SH-SY5Y (cell line): Measurements from ENCODE around the gene SCARB1.

Source experiments
- GATA2 ChIP-seq: IDR thresholded peaks from 2 replicates; pipeline ENCODE4 v1.6.1; 2011; ENCODE audit warnings: mild to moderate bottlenecking, low read depth, low read length
- GATA3 ChIP-seq: IDR thresholded peaks from 2 replicates; pipeline ENCODE4 v1.6.1; 2011; ENCODE audit warnings: low read depth, mild to moderate bottlenecking, low read length, moderate library complexity

SCARB1 gene

GRCh38 chr12:124795081-124795948 lies 68.3 kb downstream of the SCARB1 start:
- TF ChIP-seq GATA2 (no peak), GATA3 (no peak)

- TF ChIP-seq GATA3 (no peak), GATA2 (no peak)
These were observed 70.7 kb downstream of the SCARB1 start for GRCh38 chr12:124792961-124793441.

GRCh38 chr12:124792156-124792555 lies 71.5 kb downstream of the SCARB1 start:
- no peak for TF ChIP-seq GATA3
- TF ChIP-seq GATA2 = no peak

DNA sequence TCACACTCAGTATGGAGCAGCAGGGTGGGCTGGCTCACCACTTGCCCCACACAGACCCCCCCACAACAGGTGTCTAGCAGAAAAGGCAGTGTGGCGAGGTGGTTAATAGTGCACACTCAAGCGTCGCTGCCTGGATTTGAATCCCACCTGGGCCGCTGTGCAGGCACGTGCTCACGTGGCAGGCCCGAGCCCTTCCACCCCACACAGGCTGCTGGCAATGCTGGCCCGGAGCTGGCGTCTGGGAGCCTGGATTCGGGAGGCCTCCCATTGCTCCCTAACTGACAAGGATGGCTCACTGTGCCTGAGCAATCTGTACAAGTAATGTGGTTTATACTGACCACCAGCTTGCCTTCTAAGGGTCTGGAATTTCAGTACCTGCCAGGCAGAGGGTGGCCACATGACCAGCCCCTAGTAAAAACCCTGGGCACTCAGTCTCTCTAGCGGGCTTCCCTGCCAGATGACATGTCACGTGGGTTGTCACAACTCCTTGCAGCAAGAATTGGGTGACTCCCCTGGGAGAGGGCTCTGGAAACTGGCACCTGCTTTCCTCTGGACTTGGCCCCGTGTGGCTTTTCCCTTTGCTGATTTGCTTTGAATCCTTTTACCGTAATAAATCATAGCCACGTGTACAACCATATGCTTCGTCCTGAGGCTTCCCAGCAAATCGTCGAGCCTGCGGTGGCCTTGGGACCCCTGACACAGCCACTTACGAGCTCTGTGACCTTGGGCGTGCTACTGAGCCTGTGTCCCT lies 72.8 kb downstream of the SCARB1 start:
- no peak for TF ChIP-seq GATA3
- TF ChIP-seq GATA2 = no peak

GRCh38 chr12:124788936-124789555 lies 74.6 kb downstream of the SCARB1 start:
- TF ChIP-seq GATA2 (no peak), GATA3 (no peak)

DNA sequence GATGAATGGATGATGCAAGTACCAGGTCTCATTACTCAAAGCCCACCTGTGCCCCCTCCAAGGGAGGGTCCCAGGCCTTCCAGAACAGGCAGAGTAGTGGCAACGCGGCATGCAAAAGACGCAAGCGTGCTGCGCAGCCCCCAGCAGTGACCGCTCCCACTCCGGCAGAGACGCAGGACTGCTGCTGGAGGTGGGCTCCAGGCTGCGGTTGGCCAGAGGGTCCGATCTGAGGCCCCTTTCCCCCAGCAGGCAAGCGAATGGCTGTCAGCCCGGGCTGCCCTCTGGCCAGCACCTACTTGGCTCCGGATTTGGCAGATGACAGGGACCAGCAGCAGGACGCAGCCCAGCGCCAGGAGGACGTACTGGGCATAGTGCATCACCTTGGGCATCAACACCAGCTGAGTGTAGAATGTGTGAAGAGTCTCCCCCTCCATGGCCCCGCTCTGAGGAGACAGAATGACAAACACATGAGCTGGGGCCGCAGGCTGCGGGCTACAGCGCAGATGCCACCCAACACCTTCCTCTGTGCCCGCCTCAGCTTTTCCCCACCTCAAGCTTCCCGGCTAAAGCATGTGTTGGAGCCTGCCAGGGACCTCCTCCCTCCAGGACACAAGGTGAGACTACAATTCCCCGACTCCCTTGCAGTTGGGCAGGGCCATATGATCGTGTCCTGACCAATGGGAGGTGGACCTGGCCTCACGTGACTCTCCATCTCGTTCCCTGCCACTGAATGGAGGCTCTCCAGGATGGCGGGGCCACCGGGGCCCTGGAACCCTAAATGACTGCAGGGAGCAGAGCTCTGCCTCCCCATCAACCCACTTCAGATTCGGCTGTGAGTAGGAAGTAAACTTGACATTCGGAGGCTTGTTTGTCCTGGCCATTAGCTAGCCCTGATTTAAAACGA lies 77.4 kb downstream of the SCARB1 start:
- TF ChIP-seq GATA2 = no peak
- TF ChIP-seq GATA3 = no peak

- TF ChIP-seq GATA2 (no peak), GATA3 (no peak)
These were observed 78.6 kb downstream of the SCARB1 start for GRCh38 chr12:124784871-124785572.

DNA sequence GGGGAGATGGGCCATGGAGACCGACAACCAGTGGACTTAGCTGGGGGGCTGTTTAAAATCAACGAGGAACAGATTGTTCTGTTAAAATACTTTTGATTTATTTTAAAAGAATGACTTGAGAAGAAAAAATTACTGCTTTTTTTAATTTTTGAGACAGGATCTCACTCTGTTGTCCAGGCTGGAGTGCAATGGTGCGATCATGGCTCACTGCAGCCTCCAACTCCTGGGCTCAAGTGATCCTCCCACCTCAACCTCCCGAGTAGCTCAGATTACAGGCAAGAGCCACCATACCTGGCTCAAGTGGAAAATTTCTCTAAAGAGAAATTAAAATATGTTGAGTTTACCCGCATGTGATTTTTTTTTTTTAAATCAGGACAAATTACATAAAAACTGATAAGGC lies 80.6 kb downstream of the SCARB1 start:
- TF ChIP-seq GATA2 (no peak), GATA3 (no peak)

DNA sequence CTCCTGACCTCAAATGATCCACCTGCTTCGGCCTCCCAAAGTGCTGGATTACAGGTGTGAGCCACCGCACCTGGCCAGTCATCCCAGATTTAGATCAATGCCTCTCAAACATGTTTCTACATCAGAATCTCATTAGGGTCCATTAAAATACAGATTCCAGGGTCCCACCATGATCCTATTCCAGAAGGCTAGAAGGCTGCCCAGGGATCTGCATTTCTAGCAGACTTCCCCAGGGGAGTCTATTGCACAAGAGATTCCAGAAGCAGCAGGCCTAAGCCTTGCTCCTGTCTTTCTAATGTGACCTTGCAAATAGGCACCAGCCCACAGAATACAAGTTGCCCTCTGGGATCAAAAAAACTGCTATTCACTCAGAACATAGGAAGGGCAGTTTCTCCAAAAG lies 81.5 kb downstream of the SCARB1 start:
- TF ChIP-seq GATA2 (no peak), GATA3 (no peak)

DNA sequence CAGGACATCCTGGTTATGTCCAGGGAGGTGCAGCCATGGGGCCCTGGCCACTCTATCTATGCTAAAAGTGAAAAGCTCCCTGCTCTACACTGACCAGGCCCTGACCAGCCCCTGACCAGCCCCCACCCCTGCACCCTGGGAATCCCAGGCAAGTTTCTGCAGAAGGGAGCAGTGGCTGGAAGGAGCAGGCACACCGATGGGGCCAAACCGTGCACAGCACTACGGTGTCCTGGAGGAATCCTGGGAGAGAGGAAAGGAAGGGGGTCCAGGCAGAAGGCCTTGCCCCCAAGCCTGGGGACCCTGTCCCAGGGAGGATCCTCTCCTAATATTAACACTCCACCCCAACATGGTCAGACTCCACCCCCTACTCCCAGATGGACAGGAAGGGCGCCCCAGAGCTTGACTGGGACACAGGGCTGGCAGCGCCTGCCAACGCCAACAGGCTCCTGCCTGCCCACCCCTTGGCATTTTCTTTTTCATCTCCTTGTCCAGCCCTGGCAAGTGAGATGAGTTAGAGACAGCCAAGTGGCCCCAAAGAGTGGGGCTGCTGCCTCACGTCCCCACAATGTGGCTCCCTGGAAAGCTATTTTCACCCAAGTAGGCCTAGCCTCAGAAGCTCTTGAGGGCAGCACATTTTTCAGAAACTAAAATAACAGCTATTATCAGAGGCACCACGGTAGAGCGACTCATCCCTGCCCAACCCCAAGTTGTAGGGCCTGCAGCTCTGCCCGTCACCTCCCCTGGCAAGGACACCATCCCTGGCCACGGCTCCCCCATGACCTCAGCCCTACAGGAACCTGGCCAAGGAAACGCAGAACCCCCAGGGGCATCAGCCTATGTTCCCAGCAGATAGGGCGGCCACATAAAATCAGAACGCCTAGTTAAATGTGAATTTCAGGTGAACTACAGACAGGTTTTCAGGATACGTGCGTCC lies 82.6 kb downstream of the SCARB1 start:
- no peak for TF ChIP-seq GATA2
- TF ChIP-seq GATA3 = no peak

DNA sequence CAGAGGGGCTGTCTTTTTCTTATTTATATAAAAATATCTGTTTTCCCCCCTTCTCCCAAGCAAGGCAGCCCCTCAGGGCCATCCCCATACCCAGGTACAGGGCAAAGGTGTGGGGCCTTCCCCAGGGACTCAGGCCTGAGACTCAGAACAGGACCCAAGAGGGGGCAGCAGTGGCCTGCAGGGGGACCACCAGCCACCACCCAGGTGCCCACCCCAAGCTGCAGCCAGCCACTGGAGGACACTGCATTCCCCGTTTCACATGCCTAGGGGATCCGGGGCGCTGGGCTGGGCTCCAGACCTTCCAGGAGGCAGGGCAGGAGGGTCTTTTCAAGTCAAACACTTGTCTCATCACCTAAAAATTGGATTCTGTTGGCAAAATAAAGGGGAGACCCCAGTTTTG lies 83.3 kb downstream of the SCARB1 start:
- no peak for TF ChIP-seq GATA2
- TF ChIP-seq GATA3 = no peak

DNA sequence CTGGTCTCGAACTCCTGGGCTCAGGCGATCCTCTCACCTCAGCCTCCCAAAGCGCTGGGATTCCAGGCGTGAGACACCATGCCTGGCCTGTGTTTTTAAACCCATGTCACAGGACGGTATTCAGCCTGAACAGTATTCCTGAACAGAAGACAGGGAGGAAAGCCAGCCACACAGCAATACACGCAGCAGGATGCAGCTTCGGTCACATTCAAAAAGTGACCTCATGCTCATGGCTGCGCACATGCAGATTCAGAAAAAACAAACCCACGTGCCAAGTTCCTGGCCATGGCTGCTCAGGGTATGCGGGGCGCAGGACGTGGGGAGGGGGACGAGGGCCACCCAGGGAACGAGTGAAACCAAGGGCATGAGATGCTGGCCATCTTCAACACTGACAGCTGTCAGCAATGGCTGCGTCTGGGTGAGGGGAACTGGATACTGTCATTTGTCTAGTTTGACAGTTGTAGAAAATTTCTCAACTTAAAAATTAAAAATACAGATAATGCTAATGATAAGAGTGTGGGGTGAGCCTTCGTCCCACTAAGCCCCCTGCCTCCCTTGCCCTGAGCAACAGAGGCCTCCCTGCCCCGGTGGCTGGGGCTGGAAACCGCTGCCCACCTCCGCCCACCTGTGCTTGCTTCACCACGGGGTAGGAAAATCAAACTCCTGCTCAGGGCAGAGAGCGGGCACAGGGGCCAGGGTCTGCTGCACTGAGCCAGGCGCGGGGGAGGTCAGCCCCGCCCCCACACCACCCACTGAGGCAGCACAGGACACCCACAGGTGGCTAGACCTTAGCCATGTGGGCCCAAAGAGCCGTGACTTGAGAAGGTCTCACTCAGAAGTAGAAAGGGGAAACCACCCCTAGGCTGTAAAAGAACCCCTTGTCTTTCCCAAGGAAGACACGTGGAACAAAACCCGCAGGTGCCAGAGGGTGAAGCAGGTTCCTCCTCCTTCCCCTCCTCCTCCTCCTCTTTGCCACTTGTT lies 84.2 kb downstream of the SCARB1 start:
- TF ChIP-seq GATA3 (no peak), GATA2 (no peak)

GRCh38 chr12:124778411-124778810 lies 85.3 kb downstream of the SCARB1 start:
- TF ChIP-seq GATA2 = no peak
- no peak for TF ChIP-seq GATA3
